ENCODE results near the gene SETBP1.

The SETBP1 gene

GRCh38 chr18:44758861-44759631 lies 78.4 kb downstream of the SETBP1 start:
- ATAC-seq (ENCODE audit: low read depth) (peak; percentile 92), DNase-seq (ENCODE audit: low spot score in 2 of 2) (peak; percentile 38 to 62)
- peak overlapping the region; percentile 76 for H3K4me3 Mint-ChIP-seq
- peaks cover 67% of the 10 kb centered on the region for H3K4me1 Mint-ChIP-seq
- no peaks in the 10 kb centered on the region for H3K27me3 Mint-ChIP-seq
- H3K27ac Mint-ChIP-seq: peak overlapping the region; percentile 98
- H3K9me3 Mint-ChIP-seq: no peaks in the 10 kb centered on the region
- H3K36me3 Mint-ChIP-seq: peaks cover 25% of the 10 kb centered on the region

DNA sequence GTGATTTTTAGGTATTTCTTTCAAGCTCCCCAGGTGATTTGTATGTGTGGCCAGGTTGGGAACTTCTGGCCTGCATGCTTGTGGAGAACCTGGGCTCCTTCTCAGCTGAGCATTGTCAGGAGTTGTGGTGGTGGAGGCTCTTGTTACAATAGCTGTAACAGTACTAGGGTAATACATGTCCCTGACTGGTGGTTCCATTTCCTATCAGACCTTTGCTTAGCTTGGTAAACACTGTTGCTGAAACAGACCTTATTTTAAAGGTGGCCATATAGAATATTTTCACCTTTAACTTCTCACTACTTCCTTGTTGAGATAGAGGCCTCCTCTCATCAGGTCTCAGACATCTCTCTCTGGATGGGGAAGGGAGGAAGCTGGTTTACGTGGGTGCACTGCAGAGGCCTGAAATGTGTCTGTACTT lies 79.2 kb downstream of the SETBP1 start:
- Mint-ChIP-seq H3K27me3 (no peaks in the 10 kb centered on the region), H3K36me3 (peaks cover 29% of the 10 kb centered on the region), H3K4me1 (peaks cover 70% of the 10 kb centered on the region), H3K9me3 (peaks cover 2% of the 10 kb centered on the region), H3K4me3 (peak overlapping the region; percentile 76), H3K27ac (peak overlapping the region; percentile 98)
- DNase-seq (ENCODE audit: low spot score in 2 of 2) (peak in 1 of 2 donors; percentile 13), ATAC-seq (ENCODE audit: low read depth) (peak; percentile 20)

DNA sequence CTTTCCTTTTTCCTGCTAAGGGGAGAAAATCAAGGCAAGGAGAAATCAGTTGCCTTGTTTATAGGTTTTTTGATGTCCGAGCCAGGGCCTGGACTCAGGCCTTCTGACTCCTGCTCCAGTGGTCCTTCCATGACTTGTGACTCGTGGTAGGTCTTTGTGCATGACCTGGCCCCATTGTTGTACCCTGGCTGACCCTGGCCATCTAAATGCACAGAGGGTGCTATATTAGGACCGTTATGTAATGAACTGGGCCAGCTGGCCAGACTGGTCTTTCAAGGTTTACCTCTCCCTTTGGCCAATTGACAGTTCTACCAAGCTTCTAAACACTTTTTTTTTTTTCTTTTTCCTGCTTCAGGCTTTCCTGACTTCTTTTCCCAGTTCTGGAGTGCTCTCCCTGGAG lies 81.1 kb downstream of the SETBP1 start:
- Mint-ChIP-seq H3K27me3 (no peaks in the 10 kb centered on the region), H3K4me3 (peak overlapping the region; percentile 46), H3K36me3 (peaks cover 27% of the 10 kb centered on the region), H3K27ac (peak overlapping the region; percentile 97), H3K4me1 (peaks cover 71% of the 10 kb centered on the region), H3K9me3 (peaks cover 2% of the 10 kb centered on the region)
- ATAC-seq (ENCODE audit: low read depth) (no peak), DNase-seq (ENCODE audit: low spot score in 2 of 2) (no peak)

DNA sequence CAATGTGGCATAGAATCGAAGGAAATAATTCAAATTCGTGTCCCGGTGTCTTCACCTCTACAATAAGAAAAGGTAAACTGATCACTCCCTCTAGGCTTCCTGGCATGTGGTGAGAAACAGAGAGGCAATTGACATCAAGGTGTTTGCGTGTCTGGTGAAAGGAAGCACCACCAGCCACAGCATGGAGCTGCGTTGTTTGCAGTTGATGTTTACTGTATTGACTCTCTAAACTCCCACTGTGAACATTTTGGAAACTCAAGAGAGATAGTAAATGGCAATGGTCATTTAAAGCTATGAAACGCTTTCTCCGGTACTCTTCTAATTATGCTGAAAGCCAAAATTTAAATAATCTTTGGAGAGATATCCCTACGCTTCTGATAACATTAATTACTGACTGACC lies 82.6 kb downstream of the SETBP1 start:
- Mint-ChIP-seq H3K27me3 (no peaks in the 10 kb centered on the region), H3K4me1 (peaks cover 74% of the 10 kb centered on the region), H3K27ac (peak overlapping the region; percentile 97), H3K36me3 (peaks cover 32% of the 10 kb centered on the region), H3K9me3 (peaks cover 2% of the 10 kb centered on the region), H3K4me3 (no peak overlapping the region)
- DNase-seq (ENCODE audit: low spot score in 2 of 2) (no peak), ATAC-seq (ENCODE audit: low read depth) (no peak)

- peaks cover 36% of the 10 kb centered on the region for H3K36me3 Mint-ChIP-seq
- DNase-seq (ENCODE audit: low spot score in 2 of 2) (no peak), ATAC-seq (ENCODE audit: low read depth) (no peak)
- H3K27me3 Mint-ChIP-seq: no peaks in the 10 kb centered on the region
- H3K4me1 Mint-ChIP-seq: peaks cover 70% of the 10 kb centered on the region
- peak overlapping the region; percentile 97 for H3K27ac Mint-ChIP-seq
- no peak overlapping the region for H3K4me3 Mint-ChIP-seq
- H3K9me3 Mint-ChIP-seq: peaks cover 2% of the 10 kb centered on the region
Measured at GRCh38 chr18:44764863-44765262, 84.2 kb downstream of the SETBP1 start.

- ATAC-seq (ENCODE audit: low read depth) (no peak), DNase-seq (ENCODE audit: low spot score in 2 of 2) (no peak)
- H3K36me3 Mint-ChIP-seq: peaks cover 40% of the 10 kb centered on the region
- H3K9me3 Mint-ChIP-seq: peaks cover 2% of the 10 kb centered on the region
- peaks cover 70% of the 10 kb centered on the region for H3K4me1 Mint-ChIP-seq
- peak overlapping the region; percentile 97 for H3K27ac Mint-ChIP-seq
- H3K27me3 Mint-ChIP-seq: no peaks in the 10 kb centered on the region
- no peak overlapping the region for H3K4me3 Mint-ChIP-seq
Measured at GRCh38 chr18:44765456-44765855, 84.8 kb downstream of the SETBP1 start.

DNA sequence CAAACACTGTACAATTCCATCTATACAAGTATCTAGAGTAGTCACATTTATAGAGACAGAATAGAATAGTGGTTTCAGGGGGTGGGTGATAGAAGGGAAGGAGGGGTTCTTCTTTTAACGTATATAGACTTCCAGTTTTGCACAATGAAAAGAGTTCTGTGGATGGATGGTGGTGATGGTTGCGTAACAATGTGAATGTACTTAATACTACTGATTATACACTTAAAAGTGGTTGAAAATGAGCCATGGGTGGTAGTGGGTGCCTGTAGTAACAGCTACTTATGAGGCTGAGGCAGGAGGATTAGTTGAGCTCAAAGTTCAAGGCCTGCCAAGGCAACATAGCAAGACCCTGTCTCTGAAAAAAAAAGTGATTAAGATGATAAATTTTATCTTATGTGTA lies 85.8 kb downstream of the SETBP1 start:
- Mint-ChIP-seq H3K36me3 (peaks cover 42% of the 10 kb centered on the region), H3K27ac (peak overlapping the region; percentile 67), H3K27me3 (no peaks in the 10 kb centered on the region), H3K4me1 (peaks cover 78% of the 10 kb centered on the region), H3K9me3 (peaks cover 2% of the 10 kb centered on the region), H3K4me3 (no peak overlapping the region)
- DNase-seq (ENCODE audit: low spot score in 2 of 2): no peak
- no peak for ATAC-seq (ENCODE audit: low read depth)

DNA sequence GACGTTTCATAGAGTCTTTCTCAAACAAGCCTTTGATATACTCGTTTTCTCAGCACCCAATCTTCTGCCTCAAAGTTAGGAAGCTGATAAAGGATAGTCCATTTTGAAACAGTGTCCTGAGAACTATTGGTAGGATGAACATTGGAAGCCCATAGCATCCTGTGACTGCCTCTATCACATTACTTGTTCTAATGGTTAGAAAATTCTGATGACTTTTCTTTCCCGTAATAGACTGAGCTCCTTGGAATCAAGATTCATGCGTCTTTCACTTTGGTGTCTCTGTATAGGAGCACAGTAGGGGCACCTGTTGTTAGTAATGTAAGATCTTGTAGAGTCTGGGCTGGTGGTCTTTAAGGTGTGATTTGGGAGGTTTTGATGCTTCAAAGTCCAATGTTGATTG lies 87.1 kb downstream of the SETBP1 start:
- no peak overlapping the region for H3K4me3 Mint-ChIP-seq
- ATAC-seq (ENCODE audit: low read depth): no peak

DNA sequence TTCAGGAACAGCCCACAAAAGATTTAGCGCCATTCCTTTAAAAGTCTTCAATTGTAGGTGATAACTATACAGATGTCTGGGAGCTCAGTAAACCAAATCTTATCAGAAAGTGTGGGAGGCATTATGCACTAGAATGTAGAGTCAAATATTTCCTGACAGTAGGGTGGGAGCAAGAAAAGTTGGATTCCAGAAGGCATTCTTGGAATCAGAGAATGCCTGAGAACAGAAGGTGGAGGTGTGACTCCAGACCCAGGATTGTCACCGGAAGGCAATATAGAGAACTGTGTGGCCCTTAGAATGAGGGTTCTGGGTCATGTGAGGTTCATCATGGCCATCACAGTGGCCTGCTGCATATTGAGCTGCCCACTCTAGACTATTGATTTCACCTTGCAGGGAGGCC lies 90.0 kb downstream of the SETBP1 start:
- H3K27ac Mint-ChIP-seq: peak overlapping the region; percentile 48
- H3K9me3 Mint-ChIP-seq: no peaks in the 10 kb centered on the region
- no peak for DNase-seq (ENCODE audit: low spot score in 2 of 2)
- H3K27me3 Mint-ChIP-seq: no peaks in the 10 kb centered on the region
- H3K36me3 Mint-ChIP-seq: peaks cover 21% of the 10 kb centered on the region
- H3K4me1 Mint-ChIP-seq: peaks cover 79% of the 10 kb centered on the region
- H3K4me3 Mint-ChIP-seq: no peak overlapping the region
- no peak for ATAC-seq (ENCODE audit: low read depth)

More for the DNA sequence above, 87.1 kb downstream of the SETBP1 start:
- Mint-ChIP-seq H3K27me3 (no peaks in the 10 kb centered on the region), H3K36me3 (peaks cover 37% of the 10 kb centered on the region), H3K27ac (no peak overlapping the region), H3K9me3 (peaks cover 2% of the 10 kb centered on the region), H3K4me1 (peaks cover 72% of the 10 kb centered on the region)
- DNase-seq (ENCODE audit: low spot score in 2 of 2): no peak

DNA sequence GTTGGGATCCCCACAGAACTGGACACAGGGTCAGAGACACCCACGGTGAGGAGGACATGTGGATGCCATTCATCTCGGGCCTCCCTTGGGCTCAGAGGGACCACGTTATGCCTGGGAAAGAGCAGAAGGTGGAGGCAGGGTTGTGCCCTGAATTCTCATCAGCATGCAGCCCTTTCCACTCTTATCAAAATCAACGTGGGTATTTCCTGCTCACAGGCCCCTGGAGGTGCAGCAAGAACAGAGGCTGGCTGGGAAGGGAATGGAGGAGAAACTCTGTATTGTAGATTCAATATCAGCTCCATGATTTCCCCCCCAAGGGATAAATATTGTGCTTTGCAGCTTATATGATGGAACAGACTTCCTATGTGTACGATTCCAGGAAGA lies 90.9 kb downstream of the SETBP1 start:
- H3K4me1 Mint-ChIP-seq: peaks cover 78% of the 10 kb centered on the region
- no peaks in the 10 kb centered on the region for H3K9me3 Mint-ChIP-seq

GRCh38 chr18:44771956-44772917 lies 91.5 kb downstream of the SETBP1 start:
- ATAC-seq (ENCODE audit: low read depth) (peak; percentile 35), DNase-seq (ENCODE audit: low spot score in 2 of 2) (no peak)
- Mint-ChIP-seq H3K36me3 (peaks cover 15% of the 10 kb centered on the region), H3K9me3 (no peaks in the 10 kb centered on the region), H3K4me1 (peaks cover 73% of the 10 kb centered on the region), H3K27me3 (no peaks in the 10 kb centered on the region), H3K27ac (no peak overlapping the region), H3K4me3 (no peak overlapping the region)

More for the DNA sequence above, 90.9 kb downstream of the SETBP1 start:
- Mint-ChIP-seq H3K4me3 (no peak overlapping the region), H3K36me3 (peaks cover 15% of the 10 kb centered on the region), H3K27ac (peak overlapping the region; percentile 51), H3K27me3 (no peaks in the 10 kb centered on the region)
- no peak for DNase-seq (ENCODE audit: low spot score in 2 of 2)
- ATAC-seq (ENCODE audit: low read depth): no peak

DNA sequence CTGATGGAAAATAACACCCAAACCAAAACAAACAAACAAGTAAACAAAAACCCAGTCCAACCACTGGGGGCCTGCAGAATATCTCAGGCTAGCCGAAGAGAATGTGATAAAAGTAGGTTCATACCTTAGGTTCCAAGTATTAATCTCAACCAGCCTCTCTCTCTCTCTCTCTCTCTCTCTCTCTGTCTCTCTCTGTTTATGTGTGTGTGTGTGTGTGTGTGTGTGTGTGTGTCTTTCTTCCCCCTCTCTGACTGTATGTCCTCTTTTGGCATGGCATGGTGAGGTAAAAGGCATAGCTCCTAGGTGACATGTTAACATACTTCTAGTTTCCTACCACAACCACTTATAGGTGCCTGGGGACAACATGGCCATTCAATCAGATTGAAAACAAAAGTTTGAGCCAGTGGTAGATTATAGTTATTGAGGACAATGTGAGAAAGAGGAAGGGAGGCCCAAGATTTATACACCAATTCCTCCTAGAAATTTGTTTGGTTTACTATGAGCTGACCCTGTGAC lies 93.0 kb downstream of the SETBP1 start:
- Mint-ChIP-seq H3K4me3 (no peak overlapping the region), H3K4me1 (peaks cover 70% of the 10 kb centered on the region), H3K9me3 (no peaks in the 10 kb centered on the region), H3K27ac (peak overlapping the region; percentile 58), H3K36me3 (peaks cover 13% of the 10 kb centered on the region), H3K27me3 (no peaks in the 10 kb centered on the region)
- ATAC-seq (ENCODE audit: low read depth) (no peak), DNase-seq (ENCODE audit: low spot score in 2 of 2) (no peak)

GRCh38 chr18:44774191-44774590 lies 93.5 kb downstream of the SETBP1 start:
- no peaks in the 10 kb centered on the region for H3K27me3 Mint-ChIP-seq
- H3K4me3 Mint-ChIP-seq: no peak overlapping the region
- H3K9me3 Mint-ChIP-seq: no peaks in the 10 kb centered on the region
- ATAC-seq (ENCODE audit: low read depth) (no peak), DNase-seq (ENCODE audit: low spot score in 2 of 2) (no peak)
- H3K4me1 Mint-ChIP-seq: peaks cover 72% of the 10 kb centered on the region
- peak overlapping the region; percentile 58 for H3K27ac Mint-ChIP-seq
- H3K36me3 Mint-ChIP-seq: peaks cover 10% of the 10 kb centered on the region

Measured in memory B cell (primary cell).